NCI-H2107 treated with DMSO at 0.1 percent for 48 hours (cell line): ENCODE measurements around the gene SUSD3.
A peak's percentile ranks its signal among the peaks of the same experiment; 100 is the strongest.

ENCODE experiments used
- DNase-seq: peaks from one replicate; lab custom pipeline; 2025; ENCODE audit not compliant: unreplicated experiment; lab: John Stamatoyannopoulos, UW

Gene SUSD3

GRCh38 chr9:93051680-93052089 is 6.8 kb upstream of the SUSD3 start:
- no peak for DNase-seq

GRCh38 chr9:93052791-93053540 is 5.5 kb upstream of the SUSD3 start:
- no peak for DNase-seq

GRCh38 chr9:93053781-93054331 is 4.6 kb upstream of the SUSD3 start:
- DNase-seq, result no peak

- DNase-seq, result no peak
These were observed 3.5 kb upstream of the SUSD3 start for GRCh38 chr9:93054758-93055704.

- no peak for DNase-seq
These were observed 1.3 kb upstream of the SUSD3 start for GRCh38 chr9:93057042-93057702.

- no peak for DNase-seq
These were observed 672 bp upstream of the SUSD3 start for GRCh38 chr9:93057703-93058354.

GRCh38 chr9:93059011-93059714 is 662 bp downstream of the SUSD3 start:
- DNase-seq, result no peak

- DNase-seq, result no peak
These were observed 1.4 kb downstream of the SUSD3 start for GRCh38 chr9:93059715-93060578.

GRCh38 chr9:93060746-93061259 is 2.3 kb downstream of the SUSD3 start:
- DNase-seq, result no peak

GRCh38 chr9:93061260-93061751 is 2.8 kb downstream of the SUSD3 start:
- DNase-seq, result no peak

- DNase-seq, result peak; percentile 62
These were observed 3.6 kb downstream of the SUSD3 start for GRCh38 chr9:93061791-93062763.

- DNase-seq, result no peak
These were observed 6.1 kb downstream of the SUSD3 start for GRCh38 chr9:93064392-93065134.

GRCh38 chr9:93065135-93065720 is 6.7 kb downstream of the SUSD3 start:
- no peak for DNase-seq

- DNase-seq, result no peak
These were observed 8.6 kb downstream of the SUSD3 start for GRCh38 chr9:93066978-93067603.

GRCh38 chr9:93068956-93069355 is 10.5 kb downstream of the SUSD3 start:
- no peak for DNase-seq

GRCh38 chr9:93071464-93071863 is 13.0 kb downstream of the SUSD3 start:
- no peak for DNase-seq
